HG03097 (cell line): ENCODE data around the gene MARK4.

ENCODE experiments used
- ATAC-seq: cut with Tn5 transposase; IDR thresholded peaks from one replicate; pipeline ENCODE4 v1.9.1; 2021; ENCODE audit not compliant: unreplicated experiment, low FRiP score

The MARK4 gene

DNA sequence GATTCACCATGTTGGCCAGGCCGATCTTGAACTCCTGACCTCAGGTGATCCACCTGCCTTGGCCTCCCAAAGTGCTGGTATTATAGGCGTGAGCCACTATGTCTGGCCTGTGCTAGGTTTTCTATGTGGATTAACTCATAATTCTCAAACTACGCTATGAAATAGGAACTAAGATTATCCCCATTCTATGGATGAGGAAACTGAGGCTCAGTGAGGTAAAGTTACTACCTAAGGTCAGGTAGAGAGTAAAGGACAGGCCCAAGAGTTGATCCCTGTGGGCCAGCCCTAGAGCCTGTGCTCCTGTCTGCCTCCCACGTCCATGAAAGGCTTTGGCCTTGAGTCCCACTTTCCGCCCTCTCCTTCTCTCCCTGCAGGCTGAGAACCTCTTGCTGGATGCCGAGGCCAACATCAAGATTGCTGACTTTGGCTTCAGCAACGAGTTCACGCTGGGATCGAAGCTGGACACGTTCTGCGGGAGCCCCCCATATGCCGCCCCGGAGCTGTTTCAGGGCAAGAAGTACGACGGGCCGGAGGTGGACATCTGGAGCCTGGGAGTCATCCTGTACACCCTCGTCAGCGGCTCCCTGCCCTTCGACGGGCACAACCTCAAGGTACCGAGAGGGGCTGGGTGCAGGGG lies 20.1 kb downstream of the MARK4 start:
- no peak for ATAC-seq

DNA sequence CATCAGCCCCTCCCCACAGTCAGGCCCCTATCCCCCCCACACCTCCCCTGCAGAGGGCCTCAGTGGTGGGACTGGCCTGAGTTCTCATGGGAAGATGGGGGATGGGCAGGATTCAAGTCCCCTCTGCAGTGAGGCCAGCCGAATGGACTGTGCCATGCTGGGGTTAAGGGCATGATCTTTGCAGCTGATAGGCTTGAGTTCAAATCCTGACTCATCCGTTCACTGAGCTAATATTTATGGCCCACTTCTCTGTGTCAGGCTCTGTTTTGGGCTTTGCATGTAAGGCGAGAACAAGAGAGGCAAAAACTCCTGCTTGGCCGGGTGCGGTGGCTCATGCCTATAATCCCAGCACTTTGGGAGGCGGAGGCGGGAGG lies 20.7 kb downstream of the MARK4 start:
- no peak for ATAC-seq

DNA sequence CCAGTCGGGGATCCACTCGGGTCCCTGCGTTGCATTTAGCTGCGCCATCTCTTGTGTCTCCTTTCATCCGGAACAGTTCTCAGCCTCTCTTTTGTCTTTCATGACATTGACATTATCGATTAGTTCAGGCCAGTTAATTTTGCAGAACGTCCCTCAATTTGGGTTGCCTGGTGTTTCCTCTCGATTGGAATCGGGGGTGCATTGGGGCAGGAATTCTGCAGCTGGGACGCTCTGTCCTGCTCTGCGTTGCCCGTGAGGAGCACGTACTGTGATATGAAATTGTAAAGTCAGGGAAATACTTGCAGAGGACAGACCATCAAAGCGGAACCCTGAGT lies 22.4 kb downstream of the MARK4 start:
- no peak for ATAC-seq

DNA sequence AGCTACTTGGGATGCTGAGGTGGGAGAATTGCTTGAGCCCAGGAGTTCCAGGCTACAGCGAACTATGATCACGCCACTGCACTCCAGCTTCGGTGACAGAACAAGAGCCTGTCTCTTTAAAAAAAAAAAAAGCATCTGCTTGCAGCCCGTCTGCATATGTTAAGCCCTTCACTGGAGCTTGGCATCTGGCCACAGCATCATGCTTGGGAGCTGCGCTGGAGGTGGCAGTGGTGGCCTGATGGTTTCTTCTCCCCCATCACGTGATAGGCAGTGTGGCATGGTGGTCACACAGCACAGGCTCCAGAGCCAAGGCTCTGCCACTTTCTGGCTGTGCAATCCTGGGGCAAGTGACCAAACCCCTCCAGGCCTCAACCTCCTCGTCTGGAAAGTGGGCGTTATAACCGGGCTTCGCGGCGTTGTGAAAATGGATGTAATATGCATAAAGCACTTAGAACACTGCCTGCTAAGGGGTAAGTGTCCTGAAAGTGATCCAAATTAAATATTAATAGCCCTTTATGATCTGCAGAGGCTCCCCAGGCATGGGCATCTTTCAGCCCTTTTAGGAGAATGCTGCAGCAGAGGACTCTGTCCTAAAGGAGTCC lies 24.4 kb downstream of the MARK4 start:
- ATAC-seq = no peak

DNA sequence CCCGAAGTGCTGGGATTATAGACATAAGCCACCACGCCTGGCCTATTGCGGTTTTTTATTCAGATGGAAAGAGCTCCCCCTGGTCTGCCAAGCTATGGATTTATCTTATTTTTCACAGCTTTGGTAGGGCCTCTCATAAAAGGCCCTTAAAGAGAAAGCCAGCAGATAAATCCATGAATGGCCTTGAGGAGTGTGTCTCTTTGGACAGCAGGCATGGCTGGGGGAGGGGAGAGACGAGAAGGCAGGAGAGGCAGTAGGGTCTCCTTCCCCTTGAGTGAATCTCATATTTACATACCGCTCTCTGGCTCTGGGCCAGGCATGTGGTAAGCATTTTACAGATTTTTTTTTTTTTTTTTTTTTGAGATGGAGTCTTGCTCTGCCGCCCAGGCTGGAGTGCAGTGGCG lies 25.2 kb downstream of the MARK4 start:
- ATAC-seq = no peak

DNA sequence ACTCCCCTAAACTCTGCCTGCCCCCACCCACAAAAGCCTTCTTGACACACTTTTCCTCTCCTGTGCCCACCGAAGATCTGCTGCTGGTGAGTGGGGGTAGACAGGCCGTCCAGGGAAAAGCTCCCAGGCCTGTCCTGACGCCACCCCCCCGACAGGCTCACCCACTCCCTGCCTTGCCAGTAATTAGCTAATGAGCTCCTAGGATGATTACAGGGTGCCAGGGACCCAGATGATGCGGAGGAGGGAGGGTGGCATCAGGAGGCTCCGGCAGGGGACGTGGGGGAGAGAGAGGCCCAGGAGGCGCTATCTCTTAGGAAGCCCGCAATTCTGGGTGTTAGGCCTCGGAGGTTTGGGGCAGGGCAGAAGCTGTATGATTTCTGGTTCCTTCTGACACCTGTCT lies 27.0 kb downstream of the MARK4 start:
- no peak for ATAC-seq

DNA sequence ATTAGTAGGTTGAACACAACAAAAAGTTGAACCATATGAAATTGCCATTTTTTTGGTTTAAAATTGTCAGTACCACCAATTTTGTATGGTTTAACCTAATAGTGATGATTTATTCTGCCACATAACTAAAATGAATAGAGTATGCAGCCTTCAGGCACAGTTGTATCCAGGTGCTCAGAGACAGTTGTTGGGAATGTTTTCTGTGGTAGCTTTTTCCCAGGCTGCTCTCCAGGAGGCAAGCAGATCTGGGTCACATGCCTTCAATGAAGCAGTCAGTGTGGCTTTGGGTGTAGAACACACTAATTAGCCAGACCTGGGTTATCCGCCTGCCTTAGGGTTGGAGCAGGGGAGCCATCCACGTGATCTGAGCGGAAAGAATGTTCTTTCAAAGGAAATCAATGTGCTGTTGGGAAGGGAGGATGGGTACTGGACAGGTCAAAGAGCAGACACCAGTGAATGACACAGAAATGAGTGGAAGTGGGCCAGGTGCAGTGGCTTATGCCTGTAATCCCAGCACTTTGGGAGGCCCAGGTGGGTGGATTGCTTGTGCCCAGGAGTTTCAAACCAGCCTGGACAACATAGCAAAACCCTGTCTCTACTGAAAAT lies 28.6 kb downstream of the MARK4 start:
- ATAC-seq = no peak

DNA sequence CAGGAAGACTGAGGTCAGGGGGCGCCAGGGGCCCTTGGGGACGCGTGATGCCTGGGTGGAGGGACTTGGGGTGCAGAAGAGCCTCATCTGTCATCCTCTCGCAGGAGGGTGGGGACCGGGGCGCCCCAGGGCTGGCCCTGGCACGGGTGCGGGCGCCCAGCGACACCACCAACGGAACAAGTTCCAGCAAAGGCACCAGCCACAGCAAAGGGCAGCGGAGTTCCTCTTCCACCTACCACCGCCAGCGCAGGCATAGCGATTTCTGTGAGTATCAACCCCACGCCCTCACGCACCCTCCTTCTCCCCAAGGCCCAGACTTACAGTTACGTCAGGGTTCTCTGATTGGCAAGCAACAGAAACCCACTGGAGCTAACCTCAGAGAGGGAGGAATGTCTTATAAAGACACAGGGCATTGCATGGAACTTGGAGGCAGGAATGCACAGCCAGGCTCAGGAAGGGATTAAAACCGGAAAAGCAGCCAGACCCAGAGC lies 29.4 kb downstream of the MARK4 start:
- ATAC-seq = no peak

DNA sequence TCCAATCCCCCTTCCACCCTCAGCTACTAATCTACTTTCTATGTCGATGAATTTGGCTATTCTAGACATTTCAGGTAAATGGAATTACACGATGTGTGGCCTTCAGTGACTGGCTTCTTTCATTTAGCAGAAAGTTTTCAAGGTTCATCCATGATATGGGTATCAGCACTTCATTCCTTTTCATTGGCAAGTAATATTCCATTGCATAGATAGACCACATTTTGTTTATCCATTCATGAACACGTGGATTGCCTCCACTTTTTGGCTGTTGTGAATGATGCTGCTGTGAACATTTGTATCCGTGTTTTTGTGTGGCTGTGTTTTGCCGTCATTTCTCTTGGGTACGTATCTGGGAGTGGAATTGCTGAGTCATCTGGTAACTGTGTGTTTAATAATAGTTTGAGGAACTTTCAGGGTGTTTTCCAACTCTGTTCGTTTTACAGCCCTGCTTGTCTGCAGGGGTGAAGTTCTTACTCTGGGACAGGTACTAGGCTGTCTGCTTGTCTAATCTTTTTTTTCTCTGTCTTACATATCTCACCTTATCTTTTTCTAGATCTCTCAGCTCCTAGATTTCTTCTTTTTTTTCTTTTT lies 32.5 kb downstream of the MARK4 start:
- no peak for ATAC-seq

DNA sequence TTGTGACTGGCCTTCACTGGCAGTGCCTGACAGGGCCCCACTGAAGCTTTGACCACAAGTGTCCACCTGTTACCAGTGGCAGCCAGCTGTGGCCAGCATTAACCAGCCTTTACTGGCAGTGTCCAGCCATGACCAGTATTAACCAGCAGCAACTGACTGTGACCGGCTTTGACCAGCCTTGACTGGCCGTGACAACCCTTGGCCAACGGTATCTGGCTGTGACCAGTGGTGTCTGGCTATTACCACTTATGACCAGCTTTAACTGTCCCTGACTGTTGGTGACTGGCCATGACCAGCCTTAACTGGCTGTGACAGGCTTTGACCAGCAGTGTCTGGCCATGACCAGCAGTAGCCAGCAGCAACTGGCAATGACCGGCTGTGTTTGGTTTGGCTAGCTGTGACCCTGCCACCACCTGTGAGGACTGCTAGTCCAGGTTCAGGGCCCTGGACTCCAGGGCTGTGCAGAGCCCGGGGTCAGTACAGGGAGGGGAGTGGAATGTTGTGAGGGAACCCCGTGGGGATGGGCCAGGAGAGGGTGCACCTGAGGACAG lies 39.4 kb downstream of the MARK4 start:
- ATAC-seq = no peak

DNA sequence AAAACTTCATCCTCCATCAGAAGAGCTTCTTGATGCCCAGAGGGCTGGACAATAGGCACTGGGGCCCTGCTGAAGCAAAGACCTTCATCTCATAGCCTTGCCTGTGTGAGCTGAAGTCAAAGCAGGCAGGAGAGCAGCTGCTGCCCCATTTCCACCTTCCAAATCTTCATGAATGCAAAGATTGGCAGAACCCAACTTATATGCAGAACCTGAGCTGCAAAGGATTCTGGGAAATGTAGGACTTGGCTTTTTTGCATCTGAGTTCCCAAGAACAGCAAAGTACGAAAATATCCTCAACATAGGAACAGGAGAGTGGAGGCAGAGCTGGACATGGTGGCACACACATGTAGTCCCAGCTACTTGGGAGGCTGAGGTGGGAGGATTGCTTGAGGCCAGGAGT lies 40.8 kb downstream of the MARK4 start:
- ATAC-seq = no peak

DNA sequence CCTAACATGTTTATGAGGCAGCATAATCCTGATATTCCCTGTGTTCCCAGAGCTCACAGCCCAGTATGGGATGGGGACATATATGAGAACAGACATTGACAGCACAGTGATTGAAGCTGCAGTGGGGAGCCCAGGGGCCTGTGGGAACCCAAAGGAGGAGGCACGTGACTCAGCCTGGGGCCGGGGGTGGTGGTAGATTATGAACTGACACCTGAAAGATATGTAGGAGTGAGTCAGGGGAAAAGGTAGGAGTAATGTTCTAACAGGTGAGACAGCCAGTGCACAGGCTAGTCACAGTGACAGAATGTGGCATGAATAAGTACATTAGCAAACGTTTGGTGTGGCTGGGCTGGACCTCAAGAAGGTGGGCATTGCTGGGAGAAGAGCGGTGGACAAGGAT lies 42.6 kb downstream of the MARK4 start:
- ATAC-seq = no peak

DNA sequence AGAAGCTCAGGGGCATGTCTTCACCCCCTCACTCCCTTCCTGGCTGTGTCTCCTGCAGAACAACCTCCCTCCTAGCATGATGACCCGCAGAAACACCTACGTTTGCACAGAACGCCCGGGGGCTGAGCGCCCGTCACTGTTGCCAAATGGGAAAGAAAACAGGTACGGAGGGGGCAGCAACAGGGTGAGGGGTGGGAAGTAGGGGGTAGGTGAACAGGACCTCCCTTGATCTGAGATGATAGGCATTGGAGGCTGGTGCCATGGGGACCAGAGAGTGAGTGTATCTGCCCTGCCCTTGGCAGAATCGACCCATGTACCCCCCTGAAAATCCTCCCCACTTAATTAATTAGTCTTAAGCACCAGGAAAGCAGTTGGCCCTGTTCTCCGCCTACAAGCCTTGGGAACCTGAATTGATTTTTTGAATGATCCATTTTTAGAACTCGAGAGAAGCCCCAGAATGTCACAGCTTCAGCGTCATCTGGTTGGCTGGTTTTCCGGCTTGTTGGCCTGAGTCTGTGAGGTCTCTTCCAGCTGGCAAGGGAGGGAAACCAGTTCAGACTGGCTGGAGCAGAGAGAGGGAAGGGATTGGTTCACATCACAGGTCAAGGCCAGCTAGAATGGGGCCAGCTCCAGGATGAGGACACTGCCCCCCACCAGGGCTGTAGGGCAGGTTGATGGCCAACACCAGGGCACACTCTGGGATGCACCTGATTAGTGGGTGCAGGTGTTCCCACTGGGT lies 43.4 kb downstream of the MARK4 start:
- no peak for ATAC-seq

DNA sequence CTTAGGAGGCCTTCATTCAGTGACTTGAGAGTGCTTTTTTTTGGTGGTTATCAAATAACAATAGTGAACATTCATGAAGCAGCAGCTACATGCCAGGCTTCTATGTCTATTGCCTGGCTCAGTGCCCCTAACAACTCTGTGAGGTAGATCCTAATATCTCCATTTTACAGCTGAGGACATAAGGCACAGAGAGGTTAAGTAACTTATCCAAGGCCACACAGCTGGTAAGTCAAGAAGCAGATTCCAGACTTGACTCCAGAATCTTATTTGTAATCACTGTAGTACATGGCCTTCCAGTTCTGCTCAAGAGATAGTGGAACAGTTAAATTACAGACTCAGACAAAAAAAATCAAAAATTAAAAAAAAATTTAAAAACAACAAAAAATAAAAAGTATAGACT lies 44.8 kb downstream of the MARK4 start:
- no peak for ATAC-seq

DNA sequence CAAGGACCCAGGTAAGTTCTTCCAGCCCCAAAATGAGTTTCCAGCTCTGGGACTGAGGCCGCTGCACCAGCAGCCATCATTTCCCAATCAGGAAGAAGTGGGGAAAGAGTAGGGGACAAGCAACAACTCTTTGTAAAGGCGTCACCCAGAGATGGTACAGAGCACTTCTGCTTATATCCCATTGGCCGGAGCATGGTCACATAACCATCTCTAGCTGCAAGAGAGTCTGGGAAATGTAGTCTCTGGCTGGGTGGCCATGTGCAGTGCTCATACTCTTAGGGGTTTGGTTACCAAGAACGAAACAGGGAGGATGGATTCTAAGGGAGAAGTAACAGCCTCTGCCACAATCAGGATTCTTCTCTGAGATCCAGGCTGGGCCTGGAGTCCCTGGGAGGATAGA lies 45.3 kb downstream of the MARK4 start:
- ATAC-seq = no peak

DNA sequence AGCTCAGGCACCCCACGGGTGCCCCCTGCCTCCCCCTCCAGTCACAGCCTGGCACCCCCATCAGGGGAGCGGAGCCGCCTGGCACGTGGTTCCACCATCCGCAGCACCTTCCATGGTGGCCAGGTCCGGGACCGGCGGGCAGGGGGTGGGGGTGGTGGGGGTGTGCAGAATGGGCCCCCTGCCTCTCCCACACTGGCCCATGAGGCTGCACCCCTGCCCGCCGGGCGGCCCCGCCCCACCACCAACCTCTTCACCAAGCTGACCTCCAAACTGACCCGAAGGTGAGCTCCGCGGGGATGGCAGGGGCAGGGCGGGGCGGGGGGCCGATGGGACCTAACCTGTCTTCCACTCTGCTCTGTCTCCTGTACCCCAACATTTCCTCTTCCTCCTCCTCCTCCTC lies 46.6 kb downstream of the MARK4 start:
- no peak for ATAC-seq

DNA sequence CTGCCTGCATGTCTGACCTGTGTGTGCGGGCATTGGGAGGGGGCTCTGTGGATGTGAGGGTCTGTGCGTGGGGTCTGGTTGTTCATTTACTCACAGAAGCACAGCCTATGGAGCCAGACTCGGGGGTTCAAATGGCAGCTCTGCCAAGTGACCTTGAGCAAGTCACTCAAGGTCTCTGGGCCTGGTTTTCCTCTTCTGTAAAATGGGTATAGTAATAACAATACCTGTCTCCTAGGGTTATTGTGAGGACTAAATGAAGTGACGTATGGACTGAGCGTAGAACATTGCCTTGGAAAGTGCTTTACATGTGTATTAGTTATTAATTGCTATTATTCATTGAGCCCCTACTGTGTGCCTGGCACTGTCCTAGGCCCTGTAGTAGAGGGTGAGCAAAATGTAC lies 47.2 kb downstream of the MARK4 start:
- no peak for ATAC-seq

DNA sequence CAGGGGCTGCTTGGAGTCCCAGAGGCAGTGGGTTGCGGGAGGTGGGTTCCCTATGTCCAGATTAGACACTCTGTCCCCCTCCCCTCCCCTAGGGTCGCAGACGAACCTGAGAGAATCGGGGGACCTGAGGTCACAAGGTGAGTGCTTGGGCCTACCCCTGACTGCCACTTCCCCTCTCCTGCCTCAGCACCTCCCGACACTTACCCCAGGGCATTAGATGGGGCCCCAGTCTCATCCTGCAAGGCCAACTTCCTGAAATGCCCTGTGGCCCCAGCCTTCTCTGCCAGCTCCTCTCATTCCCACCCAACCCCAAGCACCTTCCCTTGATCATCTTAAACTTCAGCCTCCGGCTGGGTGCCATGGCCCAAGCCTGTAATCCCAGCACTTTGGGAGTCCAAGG lies 48.6 kb downstream of the MARK4 start:
- no peak for ATAC-seq

DNA sequence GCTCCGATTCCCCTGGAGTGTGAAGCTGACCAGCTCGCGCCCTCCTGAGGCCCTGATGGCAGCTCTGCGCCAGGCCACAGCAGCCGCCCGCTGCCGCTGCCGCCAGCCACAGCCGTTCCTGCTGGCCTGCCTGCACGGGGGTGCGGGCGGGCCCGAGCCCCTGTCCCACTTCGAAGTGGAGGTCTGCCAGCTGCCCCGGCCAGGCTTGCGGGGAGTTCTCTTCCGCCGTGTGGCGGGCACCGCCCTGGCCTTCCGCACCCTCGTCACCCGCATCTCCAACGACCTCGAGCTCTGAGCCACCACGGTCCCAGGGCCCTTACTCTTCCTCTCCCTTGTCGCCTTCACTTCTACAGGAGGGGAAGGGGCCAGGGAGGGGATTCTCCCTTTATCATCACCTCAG lies 51.3 kb downstream of the MARK4 start:
- no peak for ATAC-seq

DNA sequence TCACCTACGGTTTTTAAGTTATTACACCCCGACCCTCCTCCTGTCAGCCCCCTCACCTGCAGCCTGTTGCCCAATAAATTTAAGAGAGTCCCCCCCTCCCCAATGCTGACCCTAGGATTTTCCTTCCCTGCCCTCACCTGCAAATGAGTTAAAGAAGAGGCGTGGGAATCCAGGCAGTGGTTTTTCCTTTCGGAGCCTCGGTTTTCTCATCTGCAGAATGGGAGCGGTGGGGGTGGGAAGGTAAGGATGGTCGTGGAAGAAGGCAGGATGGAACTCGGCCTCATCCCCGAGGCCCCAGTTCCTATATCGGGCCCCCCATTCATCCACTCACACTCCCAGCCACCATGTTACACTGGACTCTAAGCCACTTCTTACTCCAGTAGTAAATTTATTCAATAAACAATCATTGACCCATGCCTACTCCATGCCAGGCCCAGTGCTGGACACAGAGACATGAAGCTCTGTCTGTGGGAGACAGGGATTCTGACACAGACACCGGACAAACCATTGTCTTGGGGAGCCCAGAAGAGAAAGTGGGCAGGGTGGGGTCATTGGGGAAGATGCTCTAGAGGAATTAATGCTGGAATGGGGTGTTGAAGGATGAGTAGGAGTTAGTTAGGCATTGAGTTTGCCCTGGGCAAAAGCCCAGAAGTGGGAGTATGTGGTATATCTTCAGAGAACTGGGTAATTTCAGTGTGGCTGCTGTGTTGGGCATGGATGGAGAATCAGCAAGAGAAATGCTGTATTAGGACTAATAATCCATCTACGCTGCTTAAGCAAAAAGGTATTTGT lies 52.4 kb downstream of the MARK4 start:
- no peak for ATAC-seq
